ENCODE measurements around the gene C17orf78. TPM values are rescaled to one million over a fixed set of nuclear protein-coding genes. Genes with fewer than 3 reads are reported as not detected.

C17orf78 gene
- polyA plus RNA-seq, 1 of the 3 experiments (the other 2 are of a cell fraction), result not detected

GRCh38 chr17:37393352-37393751 is 17.6 kb downstream of the C17orf78 start:
- Histone ChIP-seq H3K9me3 (no peaks in the 10 kb centered on the region), H3K27me3 (ENCODE audit: insufficient read depth) (no peaks in the 10 kb centered on the region), H3K27ac (ENCODE audit: low read depth in 2 of 2, low read length in 1 of 2) (no peak overlapping the region), H2AFZ (ENCODE audit: low read depth) (no peak overlapping the region), H3K4me1 (ENCODE audit: control insufficient read depth in 1 of 2, insufficient read depth in 2 of 2, low read depth in 1 of 2, low read length in 1 of 2) (peaks cover 0 to 21% of the 10 kb centered on the region in 2 experiments; a peak in 3 of 4 replicates), H3K9me2 (no peaks in the 10 kb centered on the region), H3K36me3 (replicated peaks in 1 of 2; ENCODE audit: control insufficient read depth in 1 of 2, insufficient read depth in 2 of 2, low read length in 1 of 2) (no peaks in the 10 kb centered on the region), H3F3A (replicated peaks; ENCODE audit: insufficient read depth) (peaks cover 4% of the 10 kb centered on the region), H3K79me2 (ENCODE audit: insufficient read depth) (peaks cover 4% of the 10 kb centered on the region; the same call in 1 of the 2 replicates), H3K9ac (no peak overlapping the region), H3K4me2 (no peak overlapping the region), H4K20me1 (ENCODE audit: insufficient read depth) (peaks cover 7% of the 10 kb centered on the region; the same call in 1 of the 2 replicates), H3K4me3 (ENCODE audit: low read depth in 2 of 2, low read length in 1 of 2) (no peak overlapping the region)
- TF ChIP-seq NFIC (IDR thresholded peaks at IDR 0.05; ENCODE audit: borderline replicate concordance), result no peak
- TF ChIP-seq NRF1 (IDR thresholded peaks at IDR 0.05; ENCODE audit: low read depth, low read length), result no peak
- TF ChIP-seq POLR2AphosphoS5 (IDR thresholded peaks at IDR 0.05; ENCODE audit: low read depth, low read length), result no peak
- 94% methylated on average over 7 of the region's 7 CpGs for WGBS (ENCODE audit: low lambda C conversion rate)
- ChIA-PET CTCF (interaction anchor here (9.7 kb wide), 1 partner anchor 19 kb away, joined by 101 read pairs; the partner anchor contains the start of gene C17orf78), POLR2A (no interaction called here)
- no peak for DNase-seq

GRCh38 chr17:37399265-37399803 is 23.5 kb downstream of the C17orf78 start:
- peaks cover 7% of the 10 kb centered on the region; the same call in 1 of the 2 replicates for H4K20me1 ChIP-seq (ENCODE audit: insufficient read depth)
- H3K27ac ChIP-seq (ENCODE audit: low read depth in 2 of 2, low read length in 1 of 2), result no peak overlapping the region
- H2AFZ ChIP-seq (ENCODE audit: low read depth), result no peak overlapping the region
- POLR2A ChIA-PET, result no interaction called here
- TF ChIP-seq IRF3 (IDR thresholded peaks at IDR 0.05; ENCODE audit: low read depth, low read length) (no peak), JUND (IDR thresholded peaks at IDR 0.05) (0 out of 2 replicates have a peak, but pooled peaks have one; percentile 16), FOSL2 (IDR thresholded peaks at IDR 0.05; ENCODE audit: borderline replicate concordance, low read depth) (peak; percentile 24; the same call in 1 of the 2 replicates)
- no peak for DNase-seq
- H3K9ac ChIP-seq, result no peak overlapping the region
- H3K4me1 ChIP-seq (ENCODE audit: control insufficient read depth in 1 of 2, insufficient read depth in 2 of 2, low read depth in 1 of 2, low read length in 1 of 2), result no peaks in the 10 kb centered on the region
- CTCF ChIA-PET, result interaction anchor here (2.7 kb wide), 1 partner anchor 25 kb away, joined by 20 read pairs; no protein-coding TSS in a partner anchor
- no peak overlapping the region for H3K4me3 ChIP-seq (ENCODE audit: low read depth in 2 of 2, low read length in 1 of 2)
- no peaks in the 10 kb centered on the region for H3K9me3 ChIP-seq
- H3K4me2 ChIP-seq, result no peak overlapping the region
- no peaks in the 10 kb centered on the region for H3K9me2 ChIP-seq
- peaks cover 9% of the 10 kb centered on the region for H3F3A ChIP-seq (replicated peaks; ENCODE audit: insufficient read depth)
- 88% methylated on average over 5 of the region's 5 CpGs for WGBS (ENCODE audit: low lambda C conversion rate)
- H3K36me3 ChIP-seq (replicated peaks in 1 of 2; ENCODE audit: control insufficient read depth in 1 of 2, insufficient read depth in 2 of 2, low read length in 1 of 2), result no peaks in the 10 kb centered on the region
- no peaks in the 10 kb centered on the region for H3K27me3 ChIP-seq (ENCODE audit: insufficient read depth)
- H3K79me2 ChIP-seq (ENCODE audit: insufficient read depth), result peaks cover 24% of the 10 kb centered on the region

GRCh38 chr17:37400505-37400904 is 24.7 kb downstream of the C17orf78 start:
- no peak overlapping the region for H3K27ac ChIP-seq (ENCODE audit: low read depth in 2 of 2, low read length in 1 of 2)
- peaks cover 7% of the 10 kb centered on the region; the same call in 1 of the 2 replicates for H4K20me1 ChIP-seq (ENCODE audit: insufficient read depth)
- H3K4me2 ChIP-seq, result no peak overlapping the region
- no peaks in the 10 kb centered on the region for H3K27me3 ChIP-seq (ENCODE audit: insufficient read depth)
- no peaks in the 10 kb centered on the region for H3K36me3 ChIP-seq (replicated peaks in 1 of 2; ENCODE audit: control insufficient read depth in 1 of 2, insufficient read depth in 2 of 2, low read length in 1 of 2)
- no peaks in the 10 kb centered on the region for H3K9me2 ChIP-seq
- H3K9ac ChIP-seq, result no peak overlapping the region
- POLR2A ChIA-PET, result no interaction called here
- CTCF ChIA-PET, result interaction anchor here (1.2 to 1.8 kb wide), 2 partner anchors 9 to 27 kb away, joined by 4 to 7 read pairs; no protein-coding TSS in a partner anchor
- no peaks in the 10 kb centered on the region for H3K9me3 ChIP-seq
- no peak overlapping the region for H2AFZ ChIP-seq (ENCODE audit: low read depth)
- peaks cover 9% of the 10 kb centered on the region for H3F3A ChIP-seq (replicated peaks; ENCODE audit: insufficient read depth)
- no peak overlapping the region for H3K4me3 ChIP-seq (ENCODE audit: low read depth in 2 of 2, low read length in 1 of 2)
- no peak for DNase-seq
- TF ChIP-seq MXI1 (IDR thresholded peaks at IDR 0.05; ENCODE audit: low read depth, low read length) (no peak), USF1 (IDR thresholded peaks at IDR 0.05; ENCODE audit: borderline replicate concordance, low read depth) (no peak), SIN3A (IDR thresholded peaks at IDR 0.05; ENCODE audit: borderline replicate concordance, low read depth, low read length) (no peak), POLR2AphosphoS5 (IDR thresholded peaks at IDR 0.05; ENCODE audit: low read depth, low read length) (no peak), RCOR1 (IDR thresholded peaks at IDR 0.05; ENCODE audit: low read length) (no peak), RXRA (IDR thresholded peaks at IDR 0.05; ENCODE audit: borderline replicate concordance, low read depth) (no peak), SMC3 (IDR thresholded peaks at IDR 0.05; ENCODE audit: low read depth, low read length) (no peak), MEF2A (IDR thresholded peaks at IDR 0.05; ENCODE audit: borderline replicate concordance, low read depth) (no peak), FOSL2 (IDR thresholded peaks at IDR 0.05; ENCODE audit: borderline replicate concordance, low read depth) (no peak), RFX5 (IDR thresholded peaks at IDR 0.05; ENCODE audit: low read length) (no peak), ZBTB33 (IDR thresholded peaks at IDR 0.05; ENCODE audit: borderline replicate concordance, low read depth) (no peak), TCF12 (IDR thresholded peaks at IDR 0.05) (no peak)
- H3K79me2 ChIP-seq (ENCODE audit: insufficient read depth), result peaks cover 35% of the 10 kb centered on the region
- H3K4me1 ChIP-seq (ENCODE audit: control insufficient read depth in 1 of 2, insufficient read depth in 2 of 2, low read depth in 1 of 2, low read length in 1 of 2), result no peaks in the 10 kb centered on the region; a peak in 2 of 4 replicates

Measured in SK-N-SH (cell line).